Stomach (tissue), 9 donors: Measurements from ENCODE around the gene NDUFB7. TPM values are rescaled to one million over a fixed set of nuclear protein-coding genes. Genes with fewer than 3 reads are reported as not detected.

Experiments
- DNase-seq, 2 donors: peaks; one replicate each; pipeline versions ENCODE4 v3.0.0 to v3.0.0-alpha.2; 2013 to 2019
- H3K27ac ChIP-seq, 5 donors: fragments of 200-600 bp in 4 of 5; sonication (generic) in 4 of 5; one replicate each; pipeline ENCODE4 v1.5.1; 2013 to 2019; ENCODE audit warnings: mild to moderate bottlenecking in 1 of 5, moderate library complexity in 1 of 5
- H3K27me3 ChIP-seq, 3 donors: fragments of 200-600 bp; sonication (generic); one replicate each; pipeline ENCODE4 v1.5.1; 2017 to 2019; ENCODE audit warnings: mixed run types in 1 of 3
- H3K36me3 ChIP-seq, 4 donors: fragments of 200-600 bp; sonication (generic); 1 replicate in 3 of 4; 2 replicates in 1 of 4; pipeline ENCODE4 v1.5.1; 2016 to 2019
- H3K4me1 ChIP-seq, 4 donors: fragments of 200-600 bp; sonication (generic); one replicate each; pipeline ENCODE4 v1.5.1; 2016 to 2019
- H3K4me3 ChIP-seq, 4 donors: fragments of 200-600 bp; sonication (generic) in 3 of 4; one replicate each; pipeline ENCODE4 v1.5.1; 2016 to 2019; ENCODE audit warnings: mild to moderate bottlenecking in 1 of 4
- H3K9me3 ChIP-seq, 4 donors: fragments of 200-600 bp; sonication (generic); one replicate each; pipeline ENCODE4 v1.5.1; 2016 to 2019
- EP300 ChIP-seq: sonication (generic); formaldehyde crosslinking; IDR thresholded peaks from one replicate; pipeline ENCODE4 v1.6.1; 2017; ENCODE audit warnings: antibody characterized with exemption
- POLR2A ChIP-seq, 4 donors: fragments of 450-650 bp; IDR thresholded peaks; one replicate each; pipeline ENCODE4 v1.6.1; 2016; ENCODE audit warnings: antibody characterized with exemption in 4 of 4, control low read depth in 2 of 4, mild to moderate bottlenecking in 1 of 4, moderate library complexity in 1 of 4
- POLR2AphosphoS5 ChIP-seq, 3 donors: sonication (generic); formaldehyde crosslinking; IDR thresholded peaks; one replicate each; pipeline ENCODE4 v1.6.1; 2016; ENCODE audit warnings: antibody characterized with exemption in 3 of 3
- WGBS, 5 donors: extraction: QIAGEN DNeasy Blood & Tissue Kit in 3 of 5; methylation state at CpG; one replicate each; pipeline versions ENCODE4 v1.1.5 to v1.1.7; 2013 to 2018; 5-methylcytosine and 5-hydroxymethylcytosine counted together
- intact Hi-C: fragments of 100-400 bp; cut with DNase I; formaldehyde crosslinking; loops from one replicate; pipeline ENCODE4 v1.15.1; 2023; ENCODE audit warnings: low total_unique reads
- polyA plus RNA-seq, 3 donors: library from polyadenylated mRNA; stranded (reverse); fragments of 200-250 nt; gene quantifications; one replicate each; pipeline ENCODE4 v1.2.3, GENCODE V29; 2013
- total RNA-seq, 5 donors: library from RNA; depleted of rRNA; stranded (reverse); fragments of >200 nt; gene quantifications; one replicate each; pipeline versions ENCODE4 v1.1.0 to v1.2.3, GENCODE V29; 2014 to 2016
- TF ChIP-seq, protein P1 (sequence below), 7 experiments: fragments of 450-650 bp in 4 of 7; fragments of 200-600 bp in 3 of 7; sonication (generic) in 3 of 7; IDR thresholded peaks; one replicate each; pipeline ENCODE4 v1.5.1; 2016 to 2019; ENCODE audit warnings: antibody characterized with exemption in 7 of 7, control low read depth in 2 of 7, mild to moderate bottlenecking in 1 of 7
- donor health status: healthy with polysubstance abuse.
- donor health status: Bipolar disorder and iron deficiency.
- donor health status: healthy.

The NDUFB7 gene
- total and polyA plus RNA-seq, 8 donors = 159 to 1,175 (median 484) TPM

DNA sequence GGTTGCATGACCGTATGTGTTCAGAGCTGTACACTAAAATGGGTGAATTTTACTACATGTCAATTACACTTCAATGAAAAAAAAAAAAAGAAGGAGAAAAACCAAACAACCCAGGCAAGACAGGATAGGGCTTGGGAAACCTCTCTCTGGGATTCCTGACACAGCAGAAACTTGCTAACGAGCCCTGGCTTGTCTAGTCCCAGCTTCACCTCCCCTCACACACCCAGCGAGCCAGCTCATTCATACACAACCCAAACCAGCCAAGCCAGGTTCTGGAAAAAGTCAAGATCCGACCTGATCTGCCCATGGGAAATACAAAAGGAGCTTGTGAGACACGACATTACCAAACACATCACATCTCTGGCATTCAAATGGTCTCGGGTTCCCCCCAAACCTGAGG, 46.1 kb downstream of the NDUFB7 start:
- 66 to 76% (median 68%) methylated on average over 6 of the region's 6 CpGs for whole genome bisulfite sequencing, 5 donors
- Histone ChIP-seq H3K9me3 (no peaks in the 10 kb centered on the region), H3K27me3 (no peaks in the 10 kb centered on the region), H3K4me1 (peaks cover 12 to 32% (median 19%) of the 10 kb centered on the region in 4 donors), H3K27ac (no peak overlapping the region), H3K4me3 (no peak overlapping the region), H3K36me3 (no peaks in the 10 kb centered on the region)
- peak in 1 of 2 donors; percentile 39 for DNase-seq
- TF ChIP-seq EP300 (no peak), POLR2AphosphoS5 (IDR thresholded peaks at IDR 0.05) (no peak), POLR2A (IDR thresholded peaks at IDR 0.05) (no peak)
- TF ChIP-seq, protein P1, sequence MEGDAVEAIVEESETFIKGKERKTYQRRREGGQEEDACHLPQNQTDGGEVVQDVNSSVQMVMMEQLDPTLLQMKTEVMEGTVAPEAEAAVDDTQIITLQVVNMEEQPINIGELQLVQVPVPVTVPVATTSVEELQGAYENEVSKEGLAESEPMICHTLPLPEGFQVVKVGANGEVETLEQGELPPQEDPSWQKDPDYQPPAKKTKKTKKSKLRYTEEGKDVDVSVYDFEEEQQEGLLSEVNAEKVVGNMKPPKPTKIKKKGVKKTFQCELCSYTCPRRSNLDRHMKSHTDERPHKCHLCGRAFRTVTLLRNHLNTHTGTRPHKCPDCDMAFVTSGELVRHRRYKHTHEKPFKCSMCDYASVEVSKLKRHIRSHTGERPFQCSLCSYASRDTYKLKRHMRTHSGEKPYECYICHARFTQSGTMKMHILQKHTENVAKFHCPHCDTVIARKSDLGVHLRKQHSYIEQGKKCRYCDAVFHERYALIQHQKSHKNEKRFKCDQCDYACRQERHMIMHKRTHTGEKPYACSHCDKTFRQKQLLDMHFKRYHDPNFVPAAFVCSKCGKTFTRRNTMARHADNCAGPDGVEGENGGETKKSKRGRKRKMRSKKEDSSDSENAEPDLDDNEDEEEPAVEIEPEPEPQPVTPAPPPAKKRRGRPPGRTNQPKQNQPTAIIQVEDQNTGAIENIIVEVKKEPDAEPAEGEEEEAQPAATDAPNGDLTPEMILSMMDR (IDR thresholded peaks at IDR 0.05) = no peak
- intact Hi-C loops = no loop called here

DNA sequence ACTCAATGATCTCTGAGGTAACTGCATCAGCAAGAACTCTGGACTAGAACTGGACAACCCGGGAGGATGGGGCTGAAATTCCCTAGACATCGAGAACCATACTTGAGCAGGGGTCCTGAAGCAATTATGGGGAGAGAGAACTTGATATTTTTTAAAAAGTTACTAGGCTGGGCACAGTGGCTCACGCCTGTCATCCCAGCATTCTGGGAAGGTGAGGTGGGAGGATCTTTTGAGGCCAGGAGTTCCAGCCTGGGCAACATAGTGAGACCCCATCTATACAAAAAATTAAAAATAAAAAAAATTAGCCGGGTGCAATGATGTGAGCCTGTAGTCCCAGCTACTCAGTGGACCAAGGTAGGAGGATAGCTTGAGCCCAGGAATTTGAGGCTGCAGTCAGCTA, 51.3 kb downstream of the NDUFB7 start:
- no peaks in the 10 kb centered on the region for H3K9me3 ChIP-seq
- intact Hi-C loops = no loop called here
- H3K4me1 ChIP-seq = peaks cover 30 to 57% (median 35%) of the 10 kb centered on the region in 4 donors
- peak overlapping the region in 4 of 5 donors; percentile 99 to 100 (median 100) for H3K27ac ChIP-seq
- H3K27me3 ChIP-seq = no peaks in the 10 kb centered on the region
- DNase-seq = no peak
- 91 to 96% (median 92%) methylated on average over 4 of the region's 4 CpGs for WGBS, 5 donors
- H3K4me3 ChIP-seq = no peak overlapping the region
- H3K36me3 ChIP-seq = peaks cover 8 to 13% (median 10%) of the 10 kb centered on the region in 4 donors
- TF ChIP-seq POLR2A (IDR thresholded peaks at IDR 0.05) = no peak
- TF ChIP-seq, protein P1 (IDR thresholded peaks at IDR 0.05) = no peak
- no peak for TF ChIP-seq POLR2AphosphoS5 (IDR thresholded peaks at IDR 0.05)
- no peak for TF ChIP-seq EP300

DNA sequence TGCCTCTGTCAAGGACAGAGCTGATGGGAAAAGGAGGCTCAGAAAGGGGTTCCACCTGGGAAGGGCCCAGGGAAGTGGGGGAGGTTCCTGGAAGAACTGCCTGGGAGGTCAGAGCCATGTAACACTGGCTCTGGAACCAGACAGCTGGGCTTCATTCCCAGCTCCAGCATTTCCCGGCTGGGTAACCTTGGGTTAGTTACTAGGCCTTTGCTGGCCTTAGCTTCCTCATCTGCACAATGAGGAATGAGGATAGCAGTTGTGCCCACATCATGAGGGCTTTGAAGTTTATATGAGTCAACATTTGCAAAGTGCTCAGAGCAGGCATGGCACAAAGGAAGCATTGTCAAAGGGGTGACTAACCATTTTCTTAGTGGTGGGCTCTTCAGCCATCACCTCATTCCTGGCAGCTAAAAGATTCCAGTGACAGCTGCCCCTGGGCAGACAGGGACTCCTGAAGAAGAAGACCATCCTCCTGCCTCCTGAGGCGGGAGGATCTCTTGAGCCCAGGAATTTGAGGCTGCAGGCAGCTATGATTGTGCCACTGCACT, 51.9 kb downstream of the NDUFB7 start:
- no peaks in the 10 kb centered on the region for H3K27me3 ChIP-seq
- peaks cover 14 to 19% (median 17%) of the 10 kb centered on the region in 4 donors for H3K36me3 ChIP-seq
- no peaks in the 10 kb centered on the region for H3K9me3 ChIP-seq
- H3K27ac ChIP-seq = peak overlapping the region; percentile 97 to 100 (median 99)
- TF ChIP-seq EP300 (no peak), POLR2AphosphoS5 (IDR thresholded peaks at IDR 0.05) (peak in 2 of 3 donors; percentile 37 to 83)
- H3K4me3 ChIP-seq = no peak overlapping the region
- intact Hi-C loops = no loop called here
- H3K4me1 ChIP-seq = peaks cover 36 to 63% (median 41%) of the 10 kb centered on the region in 4 donors
- WGBS, 5 donors = 38 to 59% (median 46%) methylated on average over 2 of the region's 2 CpGs
- DNase-seq = peak; percentile 57 to 60

DNA sequence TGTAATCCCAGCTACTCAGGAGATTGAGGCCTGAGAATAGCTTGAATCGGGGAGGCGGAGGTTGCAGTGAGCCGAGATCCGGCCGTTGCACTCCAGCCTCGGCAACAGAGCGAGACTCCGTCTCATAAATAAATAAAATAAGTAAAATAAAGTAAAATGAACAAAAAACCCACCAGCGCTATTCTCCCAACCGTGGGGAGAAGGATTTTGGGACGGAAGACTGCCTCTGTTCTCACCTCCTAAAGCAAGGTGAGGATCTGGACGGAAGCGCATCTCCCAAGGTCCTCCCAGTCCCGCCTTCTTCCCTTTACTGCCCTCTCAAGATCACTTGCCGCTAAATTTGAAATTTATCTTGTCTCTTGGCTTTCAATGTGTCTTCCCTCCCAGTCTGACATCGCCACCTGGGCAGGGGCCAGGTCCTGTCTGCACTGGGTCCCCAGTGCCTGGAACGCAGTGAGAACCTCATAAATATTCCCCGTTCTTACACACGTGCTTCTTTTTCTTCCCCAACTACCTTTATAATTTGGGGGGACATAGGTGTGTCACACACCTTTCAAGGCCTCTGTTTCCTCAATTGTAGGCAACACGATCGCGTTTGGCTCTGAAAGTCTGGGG, 52.5 kb downstream of the NDUFB7 start:
- DNase-seq = no peak
- intact Hi-C loops = no loop called here
- peak overlapping the region; percentile 97 to 100 (median 99) for H3K27ac ChIP-seq
- peak overlapping the region in 1 of 4 donors; percentile 89 for H3K4me3 ChIP-seq
- no peaks in the 10 kb centered on the region for H3K9me3 ChIP-seq
- H3K27me3 ChIP-seq = no peaks in the 10 kb centered on the region
- peaks cover 42 to 69% (median 47%) of the 10 kb centered on the region in 4 donors for H3K4me1 ChIP-seq
- H3K36me3 ChIP-seq = peaks cover 19 to 25% (median 22%) of the 10 kb centered on the region in 4 donors
- 91 to 94% (median 93%) methylated on average over 22 of the region's 22 CpGs for WGBS, 5 donors
- TF ChIP-seq, protein P1 (IDR thresholded peaks at IDR 0.05) = no peak
- TF ChIP-seq EP300 (no peak), POLR2A (IDR thresholded peaks at IDR 0.05) (no peak), POLR2AphosphoS5 (IDR thresholded peaks at IDR 0.05) (no peak)
